ENCODE results near the gene ASGR2. TPM values are rescaled to one million over a fixed set of nuclear protein-coding genes. Genes with fewer than 3 reads are reported as not detected.
A peak's percentile ranks its signal among the peaks of the same experiment; 100 is the strongest.
"Not testable (repeated sequence)": the region's sequence is repeated elsewhere in the genome, so short reads cannot be mapped to it uniquely, and the experiment has no call there.

The ASGR2 gene, protein sequence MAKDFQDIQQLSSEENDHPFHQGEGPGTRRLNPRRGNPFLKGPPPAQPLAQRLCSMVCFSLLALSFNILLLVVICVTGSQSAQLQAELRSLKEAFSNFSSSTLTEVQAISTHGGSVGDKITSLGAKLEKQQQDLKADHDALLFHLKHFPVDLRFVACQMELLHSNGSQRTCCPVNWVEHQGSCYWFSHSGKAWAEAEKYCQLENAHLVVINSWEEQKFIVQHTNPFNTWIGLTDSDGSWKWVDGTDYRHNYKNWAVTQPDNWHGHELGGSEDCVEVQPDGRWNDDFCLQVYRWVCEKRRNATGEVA
- total RNA-seq: not detected

DNA sequence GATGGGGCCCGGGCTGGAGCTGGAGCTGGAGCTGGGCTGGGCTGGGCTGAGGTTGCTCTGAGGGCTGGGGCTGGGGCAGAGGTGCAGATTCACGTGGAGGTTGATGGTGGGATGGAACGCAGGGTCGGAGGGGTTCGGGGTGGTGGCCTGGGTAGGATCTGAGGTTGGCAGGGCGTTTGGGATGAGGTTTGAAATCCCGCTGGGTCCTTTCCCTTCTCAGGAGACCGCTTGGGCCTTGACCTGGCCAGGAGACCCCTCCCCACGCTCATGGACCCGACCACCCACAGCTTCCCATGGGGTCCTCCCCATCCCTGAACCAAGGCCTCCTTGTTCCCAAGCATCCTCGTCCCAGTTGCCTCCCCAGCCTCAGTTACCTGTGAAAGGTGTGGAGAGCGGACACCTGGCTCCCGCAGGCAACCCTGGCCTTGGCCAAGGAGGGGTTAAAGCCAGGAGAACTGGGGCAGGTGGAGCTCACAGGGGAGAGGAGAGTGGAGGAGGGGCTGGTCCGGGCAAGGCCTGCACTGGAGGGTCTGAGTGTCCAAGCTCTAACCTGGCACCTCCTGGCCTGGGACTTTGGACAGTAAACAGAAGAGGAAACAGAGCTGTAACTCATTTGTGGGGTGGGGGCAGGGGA lies at the start of gene ASGR2:
Gene ASGR2 (minus strand): TSS at position 582 of the 634 bp plus-strand sequence. CDS start 582 bp downstream, outside the sequence.
- no peak for DNase-seq

DNA sequence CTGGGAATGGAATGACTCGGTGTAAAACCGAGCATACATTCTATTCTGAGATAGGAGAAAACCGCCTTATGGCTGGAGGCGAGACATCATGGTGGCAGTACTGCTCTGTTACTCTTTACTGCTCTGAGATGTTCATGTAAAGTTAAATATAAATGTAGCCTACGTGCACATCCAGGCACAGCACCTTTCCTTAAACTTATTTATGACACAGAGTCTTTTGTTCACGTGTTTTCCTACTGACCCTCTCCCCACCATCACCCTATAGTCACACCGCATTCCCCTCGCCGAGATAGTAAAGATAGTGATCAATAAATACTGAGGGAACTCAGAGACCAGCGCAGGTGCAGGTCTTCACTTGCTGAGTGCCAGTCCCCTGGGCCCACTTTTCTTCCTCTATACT lies 44.9 kb upstream of the ASGR2 start:
- DNase-seq: not testable (repeated sequence)

DNA sequence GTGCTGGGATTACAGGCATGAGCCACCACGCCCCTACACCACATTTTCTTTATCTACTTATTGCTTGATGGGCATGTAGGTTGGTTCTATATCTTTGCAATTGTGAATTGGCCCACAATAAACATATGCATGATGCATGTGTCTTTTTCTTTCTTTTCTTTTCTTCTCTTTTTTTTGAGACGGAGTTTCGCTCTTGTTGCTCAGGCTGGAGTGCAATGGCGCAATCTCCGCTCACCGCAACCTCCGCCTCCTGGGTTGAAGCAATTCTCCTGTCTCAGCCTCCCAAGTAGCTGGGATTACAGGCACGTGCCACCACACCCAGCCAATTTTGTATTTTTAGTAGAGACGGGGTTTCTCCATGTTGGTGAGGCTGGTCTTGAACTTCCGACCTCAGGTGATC lies 43.8 kb upstream of the ASGR2 start:
- not testable (repeated sequence) for DNase-seq

DNA sequence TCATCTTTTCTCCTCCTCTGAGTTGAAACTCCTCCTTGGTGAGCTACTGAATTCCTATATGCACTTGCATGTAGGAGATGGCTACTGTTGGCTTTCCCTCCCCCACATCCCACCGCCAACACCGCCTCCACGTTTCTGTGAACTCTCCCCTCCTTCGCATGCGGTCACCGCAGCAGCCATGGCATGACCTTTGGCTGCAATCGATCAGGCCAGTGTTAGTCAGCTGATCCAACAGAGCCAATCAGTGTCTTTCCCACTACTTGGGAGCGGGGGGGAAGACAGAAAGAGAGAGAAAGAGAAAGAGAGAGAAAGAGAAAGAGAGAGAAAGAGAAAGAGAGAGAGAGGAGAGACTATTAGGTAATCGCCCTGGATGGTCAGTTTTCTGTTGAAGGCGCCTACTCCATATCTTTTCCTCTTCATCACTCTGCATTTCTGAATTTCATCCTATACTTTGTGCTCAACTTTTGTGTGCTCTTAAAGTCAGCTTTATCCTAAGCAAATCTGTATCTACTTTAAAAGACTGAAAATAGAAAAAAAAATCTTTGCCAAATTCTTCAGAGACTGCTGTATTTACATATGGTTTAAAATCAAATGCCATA lies 41.8 kb upstream of the ASGR2 start:
- no peak for DNase-seq

DNA sequence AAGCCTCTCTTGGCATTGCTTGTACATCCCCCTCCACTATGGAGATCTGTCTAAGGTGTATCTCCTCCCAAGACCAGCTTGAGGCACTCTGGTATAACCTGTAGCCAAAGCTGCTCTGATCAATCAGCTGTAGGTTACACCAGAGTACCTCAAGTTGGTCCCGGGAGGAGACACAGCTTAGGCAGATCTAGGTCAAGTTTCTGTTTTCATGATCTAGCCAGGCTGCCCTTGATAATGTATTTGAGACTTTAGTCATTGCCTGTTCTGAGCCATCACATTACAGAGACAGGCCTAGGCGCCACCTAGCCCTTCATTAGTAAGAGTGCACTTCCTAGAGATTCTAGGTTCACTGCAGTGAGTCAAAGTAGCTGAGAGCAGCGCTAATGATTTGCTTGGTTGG lies 33.1 kb upstream of the ASGR2 start:
- DNase-seq: no peak

DNA sequence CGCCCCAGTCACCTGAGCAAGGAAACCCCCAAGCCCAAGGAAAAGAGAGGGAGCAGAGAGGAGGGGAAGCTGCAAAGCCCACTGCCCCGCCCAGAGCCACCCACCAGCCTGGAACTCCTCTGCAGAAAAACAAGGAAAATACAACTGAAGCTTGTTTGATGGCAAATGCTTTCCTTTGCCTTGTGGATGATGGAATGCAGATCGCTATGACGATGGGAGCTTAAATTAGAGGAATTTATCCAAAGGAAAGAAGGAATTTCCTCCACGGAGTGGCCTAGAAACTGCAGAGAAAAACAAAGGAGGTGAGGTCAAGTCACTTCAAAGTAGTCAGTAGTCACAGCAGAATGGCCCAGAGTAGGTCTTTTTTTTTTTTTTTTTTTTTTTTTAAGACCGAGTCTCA lies 31.5 kb upstream of the ASGR2 start:
- no peak for DNase-seq

DNA sequence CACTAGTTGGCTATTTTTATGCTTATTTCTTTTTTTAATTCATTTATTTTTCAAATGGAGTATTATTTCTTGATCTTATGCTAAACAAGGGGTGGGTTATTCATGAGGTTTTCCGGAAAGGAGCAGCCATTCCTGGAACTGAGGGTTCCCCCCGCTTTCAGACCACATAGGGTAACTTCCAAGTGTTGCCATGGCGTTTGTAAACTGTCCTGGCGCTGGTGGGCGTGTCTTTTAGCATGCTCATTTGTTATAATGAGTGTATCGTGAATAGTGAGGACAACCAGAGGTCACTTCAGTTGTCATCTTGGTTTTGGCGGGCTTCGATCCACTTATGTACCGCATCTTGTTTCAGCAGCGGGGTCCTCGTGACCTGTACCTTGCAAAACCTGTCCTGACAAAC lies 29.6 kb upstream of the ASGR2 start:
- no peak for DNase-seq

DNA sequence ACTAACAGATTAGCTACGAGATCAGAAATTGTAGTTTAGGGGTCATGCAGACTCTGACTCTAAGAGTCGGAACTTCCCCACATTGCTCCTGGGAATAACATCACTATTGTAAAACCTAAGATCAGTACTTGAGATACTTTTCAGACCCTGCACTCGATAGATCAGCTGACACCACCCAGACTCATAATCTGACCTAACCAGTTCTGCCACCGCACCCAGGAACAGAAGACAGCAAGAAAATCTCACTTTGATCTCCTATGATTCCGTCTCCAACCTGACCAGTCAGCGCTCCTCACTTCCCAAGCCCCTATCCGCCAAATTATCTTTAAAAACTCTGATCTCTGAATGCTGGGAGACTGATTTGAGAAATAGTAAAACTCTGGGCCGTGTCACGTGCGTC lies 27.2 kb upstream of the ASGR2 start:
- no peak for DNase-seq

DNA sequence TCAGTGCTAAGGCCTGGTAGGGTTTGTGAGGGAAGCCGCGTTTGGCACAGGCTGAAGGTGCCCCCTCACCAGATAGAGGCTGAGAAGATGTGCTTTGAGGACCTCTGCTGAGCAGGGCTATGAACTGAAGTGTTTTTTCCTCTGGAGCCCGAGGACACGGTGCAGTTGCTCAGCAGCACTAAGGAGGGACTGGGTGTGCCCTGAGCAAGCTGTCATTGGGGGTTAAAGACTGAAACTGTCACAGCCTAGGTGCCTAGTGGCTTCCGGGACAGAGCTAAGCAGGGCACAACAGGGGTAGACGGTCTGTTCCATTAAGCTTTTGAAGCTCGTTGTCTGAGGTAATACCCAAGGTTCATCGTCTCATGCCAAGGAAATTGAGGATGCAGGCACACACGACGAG lies 24.8 kb upstream of the ASGR2 start:
- no peak for DNase-seq

DNA sequence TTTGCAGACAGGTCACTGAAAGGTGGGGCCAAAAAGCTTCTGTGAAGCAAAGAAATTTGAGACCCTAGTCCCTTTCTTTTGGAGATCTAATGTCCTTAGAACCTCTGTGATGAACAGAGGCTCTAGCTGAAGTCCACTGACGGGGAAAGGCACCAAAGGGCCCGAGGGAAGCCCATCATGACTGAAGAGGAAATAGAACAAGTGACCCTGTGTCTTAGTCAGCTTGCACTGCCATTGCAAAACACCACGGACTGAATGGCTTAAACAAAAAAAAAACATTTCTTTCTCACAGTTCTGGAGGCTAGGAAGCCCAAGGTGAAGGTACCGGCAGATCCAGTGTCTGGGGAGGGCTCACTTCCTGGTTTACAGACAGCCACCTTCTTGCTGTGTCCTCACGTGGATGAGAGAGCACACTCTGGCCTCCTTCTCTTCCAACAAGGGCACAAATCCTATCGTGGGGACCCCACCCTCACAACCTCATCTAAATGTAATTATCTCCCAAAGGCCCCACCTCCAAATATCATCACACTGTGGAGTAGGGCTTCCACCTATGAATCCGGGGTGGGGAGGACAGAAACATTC lies 24.3 kb upstream of the ASGR2 start:
- no peak for DNase-seq

DNA sequence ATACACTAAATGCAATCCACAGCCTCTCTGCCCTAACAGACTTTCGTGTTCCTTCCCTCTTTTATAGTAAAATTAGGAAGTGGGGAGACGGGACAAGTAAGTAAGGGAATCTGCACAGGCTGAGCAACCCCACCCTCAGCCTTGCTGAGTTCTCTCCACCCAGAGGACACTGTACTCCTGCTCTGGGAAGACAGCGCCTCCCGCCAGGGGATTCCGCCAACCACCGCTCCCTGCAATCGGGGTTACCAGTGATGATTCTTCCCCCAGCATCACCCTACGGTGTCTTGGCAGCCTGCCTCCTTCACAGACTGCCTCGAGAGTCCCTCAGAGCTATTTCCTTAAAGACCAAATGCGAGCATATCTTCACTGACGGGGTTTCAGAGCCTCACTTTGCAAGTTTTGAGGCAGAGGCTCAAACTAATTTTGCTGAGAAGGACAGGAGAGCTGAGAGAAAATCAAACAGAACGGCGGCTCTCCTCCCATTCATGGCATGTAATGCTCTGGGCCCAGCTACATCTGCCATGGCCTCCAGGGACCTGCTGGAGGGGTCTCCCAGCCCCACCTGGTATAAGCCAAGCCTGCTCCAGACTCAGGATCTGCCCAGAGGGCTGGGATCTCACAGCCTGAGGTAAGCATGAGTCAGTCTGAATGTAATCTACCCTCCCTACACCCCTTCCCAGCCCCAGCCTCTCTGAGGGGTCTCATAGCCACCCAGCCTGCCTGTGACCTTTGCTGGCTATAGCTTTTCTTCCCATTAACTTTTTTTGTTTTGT lies 22.7 kb upstream of the ASGR2 start:
- no peak for DNase-seq

DNA sequence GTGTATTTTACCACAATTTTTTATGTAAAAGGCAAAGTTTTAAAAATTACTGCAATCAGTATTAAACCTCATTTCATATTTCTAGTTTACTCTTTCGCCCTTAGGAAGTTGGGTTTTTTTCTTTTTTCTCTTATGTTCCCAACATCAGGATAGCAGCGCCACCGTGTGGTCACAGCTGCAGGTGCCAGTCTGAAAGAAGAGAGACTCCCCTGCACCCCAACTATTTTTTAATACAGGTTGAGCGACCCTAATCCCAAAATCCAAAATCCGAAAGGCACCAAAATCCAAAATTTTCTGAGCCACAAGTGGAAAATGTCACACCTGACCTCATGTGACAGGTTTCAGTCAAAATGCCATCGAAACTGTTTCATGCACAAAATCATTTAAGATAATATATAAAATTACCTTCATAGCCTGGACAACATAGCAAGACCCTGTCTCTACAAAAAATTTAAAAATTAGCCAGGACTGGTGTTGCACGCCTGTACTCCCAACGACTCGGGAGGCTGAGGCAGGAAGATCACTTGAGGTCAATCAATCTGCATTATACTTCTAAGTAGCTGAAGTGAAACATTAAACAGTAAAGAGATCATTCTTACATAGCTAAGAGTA lies 21.8 kb upstream of the ASGR2 start:
- peak; percentile 79 for DNase-seq

DNA sequence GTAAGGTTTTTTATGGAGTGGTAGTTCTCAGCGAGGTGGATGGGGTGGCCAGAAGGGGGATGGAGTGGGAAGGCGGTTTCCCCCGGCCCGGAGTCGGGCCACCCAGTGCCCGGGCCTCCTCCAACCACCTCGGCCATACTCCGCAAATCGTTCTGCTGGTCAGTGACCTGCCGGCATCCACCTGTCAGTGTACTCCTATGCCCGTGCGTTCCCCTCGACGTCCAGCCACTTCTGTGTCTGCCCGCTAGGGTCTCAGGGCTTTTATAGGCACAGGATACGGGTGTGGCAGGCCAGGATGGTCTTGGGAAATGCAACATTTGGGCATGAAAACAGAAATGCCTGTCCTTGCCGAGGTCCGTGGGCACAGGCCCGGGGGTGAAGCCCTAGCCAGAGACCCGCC lies 19.3 kb upstream of the ASGR2 start:
- no peak for DNase-seq

DNA sequence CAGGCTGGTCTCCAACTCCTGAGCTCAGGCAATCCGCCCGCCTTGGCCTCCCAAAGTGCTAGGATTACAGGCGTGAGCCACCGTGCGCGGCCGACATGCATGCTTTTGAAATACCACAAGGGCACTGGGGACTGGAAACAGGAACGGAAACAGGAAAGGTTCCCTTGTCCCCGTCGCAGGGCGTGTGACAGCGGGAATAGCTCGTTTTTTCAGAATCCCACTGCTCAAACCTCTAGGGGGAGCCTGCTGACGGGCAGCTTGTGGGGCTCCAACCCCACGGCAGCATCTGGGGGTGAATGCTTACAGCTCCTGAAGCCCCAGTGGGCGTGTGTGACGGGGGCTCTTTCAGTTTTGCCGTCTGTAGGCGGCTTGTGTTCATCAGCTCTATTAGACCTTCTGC lies 18.8 kb upstream of the ASGR2 start:
- no peak for DNase-seq

DNA sequence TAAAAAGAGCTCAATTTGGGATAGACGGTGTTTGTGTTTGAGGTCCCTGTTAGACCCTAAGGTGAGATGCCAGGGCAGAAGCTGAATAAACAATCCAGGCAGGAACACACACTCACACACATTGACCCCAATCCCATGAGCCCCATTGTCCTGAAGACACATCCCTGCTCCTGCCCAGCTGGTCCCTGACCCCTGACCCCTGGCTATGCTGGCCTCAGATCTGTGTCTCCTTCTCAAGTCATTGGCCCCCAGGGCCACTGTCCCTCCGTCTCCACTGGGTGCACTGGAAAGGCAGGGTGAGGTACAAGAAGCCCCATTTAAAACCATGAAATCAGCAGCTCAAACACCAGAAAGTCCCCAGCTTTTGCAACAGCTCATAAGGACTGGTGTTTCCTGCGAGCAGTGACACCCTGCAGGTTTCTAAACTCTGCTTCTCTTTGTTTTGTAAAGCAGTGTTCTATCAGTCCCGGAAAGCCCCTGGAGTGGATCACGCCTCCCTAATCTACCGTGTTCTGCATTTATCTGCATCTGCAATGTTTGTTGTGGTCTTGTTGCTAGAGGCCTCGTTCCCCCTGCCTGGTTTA lies 18.0 kb upstream of the ASGR2 start:
- peak; percentile 60 for DNase-seq

DNA sequence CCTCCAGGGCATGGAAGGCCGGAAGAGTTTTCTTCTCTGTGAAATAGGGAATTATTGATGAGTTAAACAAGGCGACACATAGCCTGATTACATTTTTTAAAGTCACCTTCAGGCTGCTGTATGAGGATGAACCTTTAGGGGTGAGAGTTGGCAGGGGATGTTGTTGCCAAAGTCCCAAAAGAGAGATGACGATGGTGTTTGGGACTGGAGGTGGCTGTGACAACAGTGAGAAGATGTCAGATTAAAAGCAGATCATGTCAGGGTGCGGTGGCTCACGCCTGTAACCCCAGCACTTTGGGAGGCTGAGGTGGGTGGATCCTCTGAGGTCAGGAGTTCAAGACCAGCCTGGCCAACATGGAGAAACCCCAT lies 16.8 kb upstream of the ASGR2 start:
- DNase-seq: no peak

DNA sequence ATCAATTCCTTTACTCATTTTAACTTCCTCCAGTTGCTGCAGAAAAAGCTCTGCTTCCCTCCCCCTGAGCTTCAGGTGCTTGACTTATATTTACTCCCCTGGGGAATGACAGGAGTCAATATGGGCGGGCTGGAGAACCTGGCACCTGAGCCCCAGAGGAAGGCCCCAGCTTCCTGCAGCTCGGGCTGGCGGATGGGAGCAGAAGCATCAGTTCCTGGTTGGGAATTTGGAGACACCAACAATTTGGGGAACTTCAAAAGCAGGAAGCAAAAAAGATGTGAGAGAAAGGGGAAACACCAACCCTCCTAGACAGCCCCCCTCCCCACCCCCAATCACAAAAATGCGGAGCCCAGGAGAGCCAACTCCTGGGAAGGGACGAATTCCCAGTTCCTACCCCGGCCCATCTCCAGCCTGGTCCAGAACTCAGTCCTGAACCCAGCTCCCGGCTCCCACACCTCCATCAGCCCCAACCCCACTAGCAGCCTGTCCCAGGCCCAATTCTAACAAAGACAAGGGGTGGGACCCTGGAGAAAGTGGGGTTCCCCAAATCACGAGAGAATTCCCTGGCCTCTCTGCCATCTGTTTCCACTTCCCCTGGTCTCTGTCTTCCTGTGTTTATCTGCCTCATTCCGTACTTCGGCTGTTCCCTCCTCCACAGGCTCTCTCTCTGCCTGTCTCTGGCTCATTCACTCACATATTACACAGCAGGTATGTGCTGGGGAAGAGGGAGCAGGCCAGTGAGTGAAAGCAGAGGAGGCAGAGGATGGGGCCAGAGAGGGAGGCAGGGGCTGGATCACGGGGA lies 16.2 kb upstream of the ASGR2 start:
- no peak for DNase-seq

DNA sequence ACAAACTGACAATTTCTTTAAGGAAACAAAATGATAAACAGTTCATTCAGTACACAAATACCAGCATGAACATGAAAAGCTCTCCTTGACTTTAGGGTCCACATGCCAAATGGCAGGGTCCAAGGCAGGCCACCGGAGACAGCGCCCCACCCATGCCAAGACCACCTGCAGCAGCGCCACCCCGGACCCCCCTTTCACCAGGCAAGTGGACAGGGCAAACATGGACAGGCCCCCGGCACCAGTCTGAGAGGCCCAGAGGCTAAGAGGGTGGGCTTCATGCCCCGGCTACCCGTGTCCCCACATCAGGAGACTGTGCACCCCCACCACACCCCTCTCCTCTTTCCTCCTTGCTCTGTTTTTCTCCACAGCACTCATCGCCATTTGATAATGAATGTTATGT lies 14.7 kb upstream of the ASGR2 start:
- DNase-seq: no peak

DNA sequence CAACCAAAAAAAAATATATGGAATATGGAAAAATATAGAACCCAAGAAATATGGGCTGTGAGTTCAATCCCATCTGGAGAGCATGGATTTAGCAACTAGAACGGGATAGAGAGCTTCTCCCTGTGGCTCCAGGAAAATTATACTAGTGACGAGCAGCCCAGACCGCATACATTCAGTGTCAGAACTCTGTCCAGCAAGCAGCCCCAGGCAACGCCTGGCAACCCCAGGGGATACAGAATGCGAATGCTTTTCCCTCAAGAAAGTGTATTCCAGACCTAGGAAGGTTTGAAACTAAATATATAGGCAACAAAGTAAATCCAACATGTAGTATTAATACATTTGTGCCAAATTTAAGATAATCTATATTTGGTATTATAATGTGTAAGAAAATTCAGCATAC lies 13.5 kb upstream of the ASGR2 start:
- DNase-seq: no peak

DNA sequence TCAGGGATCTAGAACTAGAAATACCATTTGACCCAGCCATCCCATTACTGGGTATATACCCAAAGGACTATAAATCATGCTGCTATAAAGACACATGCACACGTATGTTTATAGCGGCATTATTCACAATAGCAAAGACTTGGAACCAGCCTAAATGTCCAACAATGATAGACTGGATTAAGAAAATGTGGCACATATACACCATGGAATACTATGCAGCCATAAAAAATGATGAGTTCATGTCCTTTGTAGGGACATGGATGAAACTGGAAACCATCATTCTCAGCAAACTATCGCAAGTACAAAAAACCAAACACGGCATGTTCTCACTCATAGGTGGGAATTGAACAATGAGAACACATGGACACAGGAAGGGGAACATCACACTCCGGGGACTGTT lies 12.9 kb upstream of the ASGR2 start:
- not testable (repeated sequence) for DNase-seq

DNA sequence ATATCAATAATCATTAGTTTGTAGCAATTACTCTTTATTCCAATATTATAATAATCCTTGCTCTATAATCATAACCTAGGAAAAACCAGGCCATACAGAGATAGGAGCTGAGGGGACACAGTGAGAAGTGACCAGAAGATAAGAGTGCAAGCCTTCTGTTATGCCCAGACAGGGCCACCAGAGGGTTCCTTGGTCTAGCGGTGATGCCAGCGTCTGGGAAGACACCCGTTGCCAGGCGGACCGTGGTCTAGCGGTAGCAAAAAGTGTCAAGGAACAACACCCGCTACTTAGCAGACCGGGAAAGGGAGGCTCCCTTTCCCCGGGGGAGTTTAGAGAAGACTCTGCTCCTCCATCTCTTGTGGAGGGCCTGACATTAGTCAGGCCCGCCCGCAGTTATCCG lies 11.8 kb upstream of the ASGR2 start:
- DNase-seq: not testable (repeated sequence)

DNA sequence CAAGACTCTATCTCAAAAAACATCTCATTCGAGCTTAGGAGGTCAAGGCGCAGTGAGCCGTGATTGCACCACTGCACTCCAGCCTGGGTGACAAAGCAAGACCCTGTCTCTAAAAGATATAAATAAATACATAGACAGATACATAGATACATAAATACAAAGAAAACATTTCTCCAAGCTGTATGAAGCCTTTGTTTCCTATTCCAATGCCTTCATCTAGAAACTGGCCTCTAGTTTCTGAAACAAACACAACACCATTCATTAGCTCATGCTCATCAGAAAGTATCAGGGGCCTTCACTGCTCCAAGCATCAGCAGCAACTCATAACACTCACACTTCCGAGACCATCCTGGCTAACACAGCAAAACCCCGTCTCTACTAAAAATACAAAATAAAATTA lies 10.3 kb upstream of the ASGR2 start:
- no peak for DNase-seq

Data from effector CD4-positive, alpha-beta T cell (primary cell).